ENCODE results near the gene MROH2B.
"Not testable (repeated sequence)": the region's sequence is repeated elsewhere in the genome, so short reads cannot be mapped to it uniquely, and the experiment has no call there.

The MROH2B gene

GRCh38 chr5:41032973-41033372 lies 38.2 kb downstream of the MROH2B start:
- no peak for DNase-seq (ENCODE audit: extremely low read depth in 1 of 2, low read depth in 1 of 2)

- DNase-seq (ENCODE audit: extremely low read depth in 1 of 2, low read depth in 1 of 2) = not testable (repeated sequence)
Measured at GRCh38 chr5:41022600-41022999, 48.5 kb downstream of the MROH2B start.

GRCh38 chr5:41012318-41012717 lies 58.8 kb downstream of the MROH2B start:
- no peak for DNase-seq (ENCODE audit: extremely low read depth in 1 of 2, low read depth in 1 of 2)

- no peak for DNase-seq (ENCODE audit: extremely low read depth in 1 of 2, low read depth in 1 of 2)
Measured at GRCh38 chr5:41010572-41010971, 60.6 kb downstream of the MROH2B start.

GRCh38 chr5:41009232-41009631 lies 61.9 kb downstream of the MROH2B start:
- no peak for DNase-seq (ENCODE audit: extremely low read depth in 1 of 2, low read depth in 1 of 2)

- no peak for DNase-seq (ENCODE audit: extremely low read depth in 1 of 2, low read depth in 1 of 2)
Measured at GRCh38 chr5:41004931-41005330, 66.2 kb downstream of the MROH2B start.

- no peak for DNase-seq (ENCODE audit: extremely low read depth in 1 of 2, low read depth in 1 of 2)
Measured at GRCh38 chr5:41003670-41004376, 67.3 kb downstream of the MROH2B start.

- no peak for DNase-seq (ENCODE audit: extremely low read depth in 1 of 2, low read depth in 1 of 2)
Measured at GRCh38 chr5:40999966-41000365, 71.2 kb downstream of the MROH2B start.

- no peak for DNase-seq (ENCODE audit: extremely low read depth in 1 of 2, low read depth in 1 of 2)
Measured at GRCh38 chr5:40999142-40999541, 72.0 kb downstream of the MROH2B start.

- DNase-seq (ENCODE audit: extremely low read depth in 1 of 2, low read depth in 1 of 2) = no peak
Measured at GRCh38 chr5:40995801-40996586, 75.1 kb downstream of the MROH2B start.

- DNase-seq (ENCODE audit: extremely low read depth in 1 of 2, low read depth in 1 of 2) = no peak
Measured at GRCh38 chr5:40991981-40992559, 79.1 kb downstream of the MROH2B start.

GRCh38 chr5:40991168-40991980 lies 79.8 kb downstream of the MROH2B start:
- no peak for DNase-seq (ENCODE audit: extremely low read depth in 1 of 2, low read depth in 1 of 2)

GRCh38 chr5:40988746-40989510 lies 82.2 kb downstream of the MROH2B start:
- no peak for DNase-seq (ENCODE audit: extremely low read depth in 1 of 2, low read depth in 1 of 2)

- DNase-seq (ENCODE audit: extremely low read depth in 1 of 2, low read depth in 1 of 2) = no peak
Measured at GRCh38 chr5:40987349-40987748, 83.8 kb downstream of the MROH2B start.

- no peak for DNase-seq (ENCODE audit: extremely low read depth in 1 of 2, low read depth in 1 of 2)
Measured at GRCh38 chr5:40986666-40987065, 84.5 kb downstream of the MROH2B start.

GRCh38 chr5:40985501-40985900 lies 85.6 kb downstream of the MROH2B start:
- no peak for DNase-seq (ENCODE audit: extremely low read depth in 1 of 2, low read depth in 1 of 2)

- no peak for DNase-seq (ENCODE audit: extremely low read depth in 1 of 2, low read depth in 1 of 2)
Measured at GRCh38 chr5:40984884-40985283, 86.3 kb downstream of the MROH2B start.

- no peak for DNase-seq (ENCODE audit: extremely low read depth in 1 of 2, low read depth in 1 of 2)
Measured at GRCh38 chr5:40983781-40984180, 87.4 kb downstream of the MROH2B start.

GRCh38 chr5:40981420-40981819 lies 89.7 kb downstream of the MROH2B start:
- no peak for DNase-seq (ENCODE audit: extremely low read depth in 1 of 2, low read depth in 1 of 2)

- no peak for DNase-seq (ENCODE audit: extremely low read depth in 1 of 2, low read depth in 1 of 2)
Measured at GRCh38 chr5:40976836-40977235, 94.3 kb downstream of the MROH2B start.

All from activated CD8-positive, alpha-beta memory T cell treated with anti-CD3 and anti-CD28 coated beads for 1 hour (primary cell).